ENCODE measurements around the gene EIF3F.
"Not testable (repeated sequence)": the region's sequence is repeated elsewhere in the genome, so short reads cannot be mapped to it uniquely, and the experiment has no call there.

The EIF3F gene

GRCh38 chr11:7986768-7987559 is at the start of gene EIF3F:
Gene EIF3F, plus strand, starts transcription at chr11:7987337. Its CDS starts 16 bp downstream, at chr11:7987353.
- DNase-seq: peak; percentile 99

GRCh38 chr11:7941146-7941545 is 46.0 kb upstream of the EIF3F start:
- no peak for DNase-seq

GRCh38 chr11:7941608-7942007 is 45.5 kb upstream of the EIF3F start, which contains the start of gene OR10A3:
Gene OR10A3, minus strand, starts transcription at chr11:7941708. Its CDS starts 2,188 bp downstream, at chr11:7939520.
- no peak for DNase-seq

- no peak for DNase-seq
Measured at GRCh38 chr11:7944123-7944522, 43.0 kb upstream of the EIF3F start.

DNA sequence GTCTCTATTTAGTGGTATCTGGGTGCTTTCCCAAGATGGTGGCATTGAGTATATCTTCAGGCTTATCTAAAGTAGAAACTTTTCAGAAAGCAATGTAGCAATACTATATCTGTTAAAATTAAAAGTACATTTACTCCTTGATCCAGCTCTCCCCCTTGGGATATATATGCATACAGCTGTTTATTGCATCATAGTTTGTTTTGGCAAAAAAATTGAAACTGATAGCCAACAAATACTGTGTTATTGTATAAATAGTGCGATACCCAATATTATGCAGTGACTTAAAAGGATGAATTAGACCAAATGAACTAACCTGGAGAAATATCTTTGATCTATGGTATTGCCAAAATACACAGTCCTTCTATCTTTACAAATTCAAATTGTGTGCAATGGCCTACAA is 37.2 kb upstream of the EIF3F start:
- no peak for DNase-seq

DNA sequence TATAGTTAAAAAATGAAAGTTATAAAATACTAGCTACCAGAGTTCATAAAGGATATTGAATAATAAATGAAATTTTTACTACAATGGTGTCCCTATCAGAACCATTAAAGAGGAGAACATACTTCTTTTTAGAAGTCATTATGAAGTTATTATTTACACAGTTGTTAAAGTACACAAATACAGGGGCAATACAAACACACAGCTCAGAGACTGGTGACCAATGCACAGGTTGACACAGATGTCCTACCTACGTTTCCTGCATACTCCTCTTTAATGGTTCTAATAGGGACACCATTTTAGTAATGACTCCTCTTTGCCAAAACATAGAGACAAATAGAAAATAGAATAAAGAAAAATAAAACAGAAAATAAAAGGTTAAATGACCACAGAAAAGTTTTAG is 31.9 kb upstream of the EIF3F start:
- no peak for DNase-seq

DNA sequence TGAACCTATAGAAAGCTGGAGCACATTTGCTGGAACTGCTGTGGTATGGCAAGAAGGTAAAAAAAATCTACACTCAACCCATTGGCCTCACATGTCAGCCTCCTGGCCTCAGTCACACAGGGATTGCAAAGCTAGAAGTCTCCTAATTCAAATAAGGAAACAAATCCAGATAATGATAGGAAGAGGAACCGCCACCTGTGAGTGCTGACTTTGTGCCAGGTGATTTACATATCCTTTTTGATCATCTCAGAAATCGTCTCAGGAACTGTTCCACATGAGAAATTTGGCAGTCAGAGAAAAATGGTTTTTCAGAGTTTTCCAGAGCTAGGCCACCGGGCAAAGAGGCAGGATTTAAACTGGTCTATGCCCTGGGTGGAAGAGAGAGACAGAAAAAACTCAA is 22.9 kb upstream of the EIF3F start:
- no peak for DNase-seq

GRCh38 chr11:7964873-7965272 is 22.3 kb upstream of the EIF3F start:
- DNase-seq: no peak

DNA sequence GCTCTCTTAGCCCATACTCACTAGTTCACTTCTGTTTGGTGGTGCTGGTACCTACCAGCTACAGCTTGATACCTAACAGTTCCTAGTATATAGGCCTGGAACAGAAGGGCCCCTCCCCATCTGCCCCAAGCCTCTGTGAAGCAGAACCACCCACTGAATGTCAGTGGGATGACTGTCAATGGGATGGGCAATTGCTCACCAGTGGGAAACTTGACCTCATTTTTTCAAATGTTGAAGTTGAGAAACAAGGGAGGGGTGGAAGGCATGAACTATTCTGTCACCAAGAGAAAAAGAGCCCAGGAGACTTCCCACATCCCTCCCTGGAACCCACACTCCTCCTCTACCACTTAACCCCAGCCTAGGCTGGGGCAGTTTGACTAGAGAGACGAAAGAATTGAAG is 21.8 kb upstream of the EIF3F start, which contains the start of gene NLRP10:
NLRP10 (minus strand) TSS at position 62 of the 400 bp plus-strand sequence. CDS start 1,952 bp downstream, outside the sequence.
- DNase-seq: no peak

GRCh38 chr11:7967097-7967496 is 20.0 kb upstream of the EIF3F start:
- DNase-seq: no peak

- DNase-seq: no peak
Measured at GRCh38 chr11:7967826-7968225, 19.3 kb upstream of the EIF3F start.

DNA sequence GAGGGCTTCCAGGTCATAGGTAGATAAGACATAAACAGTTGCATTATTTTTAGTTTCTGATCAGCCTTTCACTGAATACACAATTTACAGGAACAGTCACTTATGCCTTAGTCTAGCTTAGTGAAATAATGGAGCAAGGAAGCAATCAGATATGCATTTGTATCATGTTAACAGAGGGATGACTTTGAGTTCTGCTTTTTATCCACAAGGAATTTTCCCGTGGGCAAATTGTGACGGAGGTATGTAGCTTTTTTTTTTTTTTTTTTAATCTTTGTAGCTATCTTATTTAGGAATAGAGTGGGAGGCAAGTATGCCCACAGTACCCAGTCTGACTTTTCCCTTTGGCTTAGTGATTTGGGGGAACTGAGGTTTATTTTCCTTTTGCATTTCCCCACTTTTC is 18.5 kb upstream of the EIF3F start:
- no peak for DNase-seq

DNA sequence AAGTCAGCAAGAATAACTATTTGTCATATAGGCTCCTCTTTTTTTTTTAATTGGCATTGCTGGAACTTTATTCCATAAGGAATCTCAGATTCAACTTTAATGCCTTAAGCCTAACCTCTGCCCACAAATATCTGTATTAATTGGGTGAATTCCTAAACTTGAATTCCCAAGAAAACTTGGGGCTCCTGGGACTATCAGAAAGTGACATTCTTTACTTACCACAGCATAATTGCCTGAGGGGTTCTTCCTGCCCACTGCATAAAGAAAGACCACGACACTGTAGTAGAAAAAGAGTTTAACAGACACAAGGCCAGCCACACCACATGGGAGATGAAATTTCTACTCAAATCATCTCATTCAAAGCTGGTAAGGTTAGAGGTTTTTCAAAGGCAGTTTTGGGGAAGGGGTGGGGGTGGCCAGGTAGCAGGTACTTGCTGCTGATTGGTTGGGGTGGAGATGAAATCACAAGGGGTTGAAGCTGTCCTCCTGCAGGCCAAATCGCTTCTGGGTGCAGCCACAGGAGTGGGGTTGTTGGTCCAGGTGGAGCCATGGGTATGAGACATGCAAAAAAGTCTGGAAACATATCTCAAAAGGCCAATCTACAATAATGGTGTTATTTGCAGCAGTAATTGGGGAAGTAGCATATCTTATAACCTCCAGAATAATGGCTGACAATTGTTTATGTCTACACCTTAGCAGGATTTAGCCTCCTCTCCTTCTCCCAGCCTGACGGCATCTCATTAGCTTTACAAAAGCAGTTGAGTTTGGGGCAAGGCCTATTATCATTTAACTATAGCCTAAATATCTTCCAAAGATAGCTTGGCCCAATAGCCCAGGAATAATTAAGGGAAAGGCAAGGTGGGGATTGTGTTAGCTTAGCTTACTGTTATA is 17.1 kb upstream of the EIF3F start:
- DNase-seq: no peak

GRCh38 chr11:7971846-7972245 is 15.3 kb upstream of the EIF3F start:
- DNase-seq: no peak

DNA sequence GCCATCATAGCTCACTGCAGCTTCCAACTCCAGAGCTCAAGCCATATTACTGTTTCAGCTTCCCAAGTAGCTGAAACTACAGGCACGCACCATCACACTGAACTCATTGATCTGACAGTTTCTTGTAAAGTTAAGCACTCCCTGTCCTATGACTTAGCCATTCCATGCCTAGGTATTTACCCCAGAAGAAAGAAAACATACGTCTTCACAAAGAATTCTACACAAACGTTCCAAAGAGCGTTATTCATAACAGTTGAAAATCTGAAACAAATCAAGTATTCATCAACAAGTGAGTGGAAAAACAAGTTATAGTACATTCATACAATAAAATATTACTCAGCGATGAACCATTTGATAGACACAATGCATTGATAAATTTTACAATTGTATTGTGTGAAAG is 14.1 kb upstream of the EIF3F start:
- no peak for DNase-seq

GRCh38 chr11:7974668-7975067 is 12.5 kb upstream of the EIF3F start:
- no peak for DNase-seq

DNA sequence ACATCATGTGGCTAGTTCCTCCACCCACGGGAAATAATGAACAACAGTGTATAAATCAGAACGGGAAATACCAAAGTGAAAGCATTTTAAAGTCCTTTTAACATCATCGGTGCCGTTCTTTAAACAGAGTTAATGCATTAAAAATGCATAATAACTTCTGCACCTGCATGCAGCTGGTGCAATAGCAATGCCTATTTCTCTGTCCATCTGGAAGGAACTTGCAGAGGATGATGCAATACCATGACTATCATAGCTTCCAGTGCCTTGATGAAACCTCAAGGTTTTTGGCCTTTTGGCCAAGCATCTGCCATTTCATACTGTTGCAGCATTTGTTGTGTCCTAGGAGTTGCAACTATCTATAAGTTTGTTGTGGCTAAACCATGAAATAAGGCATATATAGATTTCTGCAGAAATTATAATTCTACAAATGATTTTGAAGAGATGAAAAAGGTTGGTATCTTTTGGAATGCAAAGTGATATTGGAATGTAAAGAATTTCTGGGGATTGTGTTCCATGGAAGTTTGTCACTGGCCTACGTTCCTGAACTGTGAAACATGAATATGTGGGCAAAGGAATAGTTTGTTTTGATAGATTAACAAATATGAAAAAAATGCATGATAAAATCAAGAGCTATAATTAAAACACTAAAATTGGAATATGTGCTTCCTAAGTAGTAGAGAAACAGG is 9.8 kb upstream of the EIF3F start:
- DNase-seq: no peak

- DNase-seq: no peak
Measured at GRCh38 chr11:7981619-7982157, 5.4 kb upstream of the EIF3F start.

DNA sequence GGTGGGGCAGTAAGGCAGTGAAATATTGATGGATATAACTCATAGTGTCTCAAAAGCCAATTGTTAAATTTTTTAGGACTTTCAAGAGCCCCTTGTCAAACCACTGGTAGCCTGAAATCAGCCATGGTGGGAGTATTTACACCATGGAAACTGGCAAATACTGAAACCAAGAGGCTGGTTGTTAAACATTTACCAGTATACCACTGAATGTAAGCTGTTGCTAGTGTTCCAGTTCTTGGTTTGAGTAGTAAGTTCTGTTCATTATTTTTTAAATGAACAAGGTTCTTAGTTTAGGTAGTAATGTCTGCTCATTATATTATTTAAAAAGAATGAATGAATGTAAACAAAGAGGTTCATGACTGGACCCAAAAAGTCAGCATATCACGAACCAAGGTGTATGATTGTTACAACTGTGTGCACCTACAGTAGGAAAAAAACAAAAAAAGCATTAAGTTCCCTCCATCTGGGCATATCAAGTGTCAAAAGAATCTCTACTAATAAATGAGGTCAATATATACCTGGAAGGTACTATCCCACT is 4.5 kb upstream of the EIF3F start:
- DNase-seq: no peak

- DNase-seq: no peak
Measured at GRCh38 chr11:7983832-7984590, 3.1 kb upstream of the EIF3F start.

- DNase-seq: not testable (repeated sequence)
Measured at GRCh38 chr11:7987560-7987883, 385 bp downstream of the EIF3F start.

All from NCI-H526 treated with DMSO at 0.1 percent for 48 hours (cell line).